HEK293 (cell line): ENCODE data around the gene GBP3.
"Not testable (repeated sequence)": the region's sequence is repeated elsewhere in the genome, so short reads cannot be mapped to it uniquely, and the experiment has no call there.

Experiments
- CTCF ChIP-seq: fragments of 450-650 bp; formaldehyde crosslinking; IDR thresholded peaks from 2 replicates; pipeline ENCODE4 v1.5.1; 2016; ENCODE audit warnings: missing biosample characterization, missing genetic modification characterization
- HOXA7 ChIP-seq: sonication (generic); formaldehyde crosslinking; IDR thresholded peaks from 2 replicates; pipeline ENCODE4 v1.8.1; 2022; ENCODE audit warnings: missing genetic modification reagents, borderline replicate concordance
- KLF16 ChIP-seq: fragments of 450-650 bp; formaldehyde crosslinking; IDR thresholded peaks from 2 replicates; pipeline ENCODE4 v1.5.1; 2017; ENCODE audit warnings: missing biosample characterization, missing genetic modification characterization
- PBX3 ChIP-seq: sonication (generic); formaldehyde crosslinking; IDR thresholded peaks from 2 replicates; pipeline ENCODE4 v1.8.1; 2022; ENCODE audit warnings: mild to moderate bottlenecking, moderate library complexity, missing genetic modification reagents
- TCF7L2 ChIP-seq: IDR thresholded peaks from 2 replicates; pipeline ENCODE4 v1.6.1; 2011; ENCODE audit warnings: low read depth, mild to moderate bottlenecking, inconsistent platforms, low read length, moderate library complexity, borderline replicate concordance
- ZBTB17 ChIP-seq: fragments of 450-650 bp; formaldehyde crosslinking; IDR thresholded peaks from 2 replicates; pipeline ENCODE4 v1.5.1; 2016; ENCODE audit warnings: missing biosample characterization, missing genetic modification characterization
- ZNF416 ChIP-seq: fragments of 450-650 bp; formaldehyde crosslinking; IDR thresholded peaks from 2 replicates; pipeline ENCODE4 v1.5.1; 2016; ENCODE audit warnings: missing biosample characterization, missing genetic modification characterization
- ZNF639 ChIP-seq: fragments of 450-650 bp; formaldehyde crosslinking; IDR thresholded peaks from 2 replicates; pipeline ENCODE4 v1.5.1; 2016; ENCODE audit warnings: missing biosample characterization, missing genetic modification characterization
- ZNF704 ChIP-seq: fragments of 450-650 bp; formaldehyde crosslinking; IDR thresholded peaks from 2 replicates; pipeline ENCODE4 v1.5.1; 2016; ENCODE audit warnings: missing biosample characterization, missing genetic modification characterization

GRCh38 chr1:89049187-89049586, 26.5 kb upstream of the GBP3 start:
- TF ChIP-seq ZNF704 (tag by site-specific recombination); CTCF; PBX3; ZBTB17 (tag by site-specific recombination); TCF7L2; ZNF416 (tag by site-specific recombination); ZNF639; KLF16 (tag by site-specific recombination); HOXA7 (CRISPR knock-in tag): not testable (repeated sequence)
